ENCODE measurements around the gene CC2D2B. TPM values are rescaled to one million over a fixed set of nuclear protein-coding genes. Genes with fewer than 3 reads are reported as not detected.

Gene CC2D2B
- total and polyA plus RNA-seq, 4 donors: 0.29 to 5.0 (median 0.72) TPM

GRCh38 chr10:96022739-96023138 is 115.0 kb downstream of the CC2D2B start:
- H3K27me3 ChIP-seq (ENCODE audit: control insufficient read depth in 3 of 3, insufficient read depth in 3 of 3, low read length in 2 of 3): no peaks in the 10 kb centered on the region
- DNase-seq: no peak
- no peak overlapping the region for H3K4me3 ChIP-seq
- ATAC-seq (ENCODE audit: insufficient read depth, low FRiP score): no peak
- no peak overlapping the region for H3K27ac ChIP-seq (ENCODE audit: low read depth in 1 of 2, low read length in 1 of 2)
- H3K9ac ChIP-seq (ENCODE audit: insufficient read depth in 1 of 2, low read length in 2 of 2): no peak overlapping the region
- H3K4me1 ChIP-seq (ENCODE audit: control insufficient read depth in 5 of 5, insufficient read depth in 5 of 5, low read length in 5 of 5): no peaks in the 10 kb centered on the region
- H3K36me3 ChIP-seq (ENCODE audit: control insufficient read depth in 4 of 4, insufficient read depth in 4 of 4, low read length in 4 of 4): no peaks in the 10 kb centered on the region
- H3K9me3 ChIP-seq (ENCODE audit: control insufficient read depth in 4 of 4, insufficient read depth in 3 of 4, low read length in 3 of 4): no peaks in the 10 kb centered on the region
- 93 to 98% methylated on average over 2 of the region's 2 CpGs for WGBS, 2 donors
- TF ChIP-seq CTCF (IDR thresholded peaks at IDR 0.05; ENCODE audit: control extremely low read depth, extremely low read depth): no peak

- Histone ChIP-seq H3K9ac (ENCODE audit: insufficient read depth in 1 of 2, low read length in 2 of 2) (no peak overlapping the region), H3K4me3 (no peak overlapping the region), H3K36me3 (ENCODE audit: control insufficient read depth in 4 of 4, insufficient read depth in 4 of 4, low read length in 4 of 4) (no peaks in the 10 kb centered on the region), H3K4me1 (ENCODE audit: control insufficient read depth in 5 of 5, insufficient read depth in 5 of 5, low read length in 5 of 5) (no peaks in the 10 kb centered on the region), H3K9me3 (ENCODE audit: control insufficient read depth in 4 of 4, insufficient read depth in 3 of 4, low read length in 3 of 4) (no peaks in the 10 kb centered on the region), H3K27ac (ENCODE audit: low read depth in 1 of 2, low read length in 1 of 2) (no peak overlapping the region), H3K27me3 (ENCODE audit: control insufficient read depth in 3 of 3, insufficient read depth in 3 of 3, low read length in 2 of 3) (no peaks in the 10 kb centered on the region)
- ATAC-seq (ENCODE audit: insufficient read depth, low FRiP score) (no peak), DNase-seq (no peak)
- TF ChIP-seq CTCF (IDR thresholded peaks at IDR 0.05; ENCODE audit: control extremely low read depth, extremely low read depth): no peak
These were observed 115.4 kb downstream of the CC2D2B start for GRCh38 chr10:96023168-96023567.

DNA sequence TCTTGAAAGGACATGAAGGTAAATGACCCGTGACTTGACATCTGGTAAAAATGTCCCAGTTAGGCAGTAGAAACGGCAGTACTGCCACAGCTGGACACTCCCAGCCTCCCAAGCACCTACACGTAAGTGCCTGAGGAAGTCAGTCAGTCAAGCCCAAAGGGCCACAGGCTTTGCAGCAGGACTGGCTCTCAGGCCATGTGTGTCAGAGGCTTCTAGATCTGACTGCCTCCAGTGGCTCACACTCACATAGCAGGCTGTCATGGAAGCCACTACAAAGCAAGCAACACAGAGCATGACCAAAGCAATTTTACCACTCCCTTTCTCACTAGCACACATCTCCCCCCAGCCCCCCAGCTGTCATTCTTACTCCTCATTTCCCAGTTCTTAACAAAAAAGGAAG is 117.8 kb downstream of the CC2D2B start:
- WGBS, 2 donors: 86 to 93% methylated on average over 3 of the region's 3 CpGs

More for the DNA sequence above, 117.8 kb downstream of the CC2D2B start:
- H3K4me3 ChIP-seq: no peak overlapping the region
- TF ChIP-seq CTCF (IDR thresholded peaks at IDR 0.05; ENCODE audit: control extremely low read depth, extremely low read depth): no peak
- H3K9ac ChIP-seq (ENCODE audit: insufficient read depth in 1 of 2, low read length in 2 of 2): no peak overlapping the region
- H3K9me3 ChIP-seq (ENCODE audit: control insufficient read depth in 4 of 4, insufficient read depth in 3 of 4, low read length in 3 of 4): no peaks in the 10 kb centered on the region
- no peaks in the 10 kb centered on the region for H3K36me3 ChIP-seq (ENCODE audit: control insufficient read depth in 4 of 4, insufficient read depth in 4 of 4, low read length in 4 of 4)
- no peak for ATAC-seq (ENCODE audit: insufficient read depth, low FRiP score)
- H3K27me3 ChIP-seq (ENCODE audit: control insufficient read depth in 3 of 3, insufficient read depth in 3 of 3, low read length in 2 of 3): no peaks in the 10 kb centered on the region
- DNase-seq: no peak
- no peak overlapping the region for H3K27ac ChIP-seq (ENCODE audit: low read depth in 1 of 2, low read length in 1 of 2)
- no peaks in the 10 kb centered on the region for H3K4me1 ChIP-seq (ENCODE audit: control insufficient read depth in 5 of 5, insufficient read depth in 5 of 5, low read length in 5 of 5)
